HG03571 (cell line): ENCODE measurements around the gene NOS3.
A peak's percentile ranks its signal among the peaks of the same experiment; 100 is the strongest.
"Not testable (repeated sequence)": the region's sequence is repeated elsewhere in the genome, so short reads cannot be mapped to it uniquely, and the experiment has no call there.

ENCODE experiments used
- ATAC-seq: cut with Tn5 transposase; IDR thresholded peaks from one replicate; pipeline ENCODE4 v1.9.1; 2021; ENCODE audit not compliant: unreplicated experiment

NOS3 gene

GRCh38 chr7:151013733-151014497 is 23.1 kb downstream of the NOS3 start:
- no peak for ATAC-seq

GRCh38 chr7:151014950-151015349 is 24.1 kb downstream of the NOS3 start:
- ATAC-seq: no peak

- ATAC-seq: no peak
Observed at GRCh38 chr7:151015967-151016366, 25.1 kb downstream of the NOS3 start.

- no peak for ATAC-seq
Observed at GRCh38 chr7:151016505-151016904, 25.7 kb downstream of the NOS3 start.

GRCh38 chr7:151016942-151017341 is 26.1 kb downstream of the NOS3 start:
- ATAC-seq: no peak

- ATAC-seq: no peak
Observed at GRCh38 chr7:151017370-151017952, 26.6 kb downstream of the NOS3 start.

GRCh38 chr7:151017953-151018420 is 27.2 kb downstream of the NOS3 start:
- ATAC-seq: no peak

GRCh38 chr7:151018421-151019129 is 27.8 kb downstream of the NOS3 start:
- ATAC-seq: no peak

- ATAC-seq: no peak
Observed at GRCh38 chr7:151019130-151019447, 28.3 kb downstream of the NOS3 start.

- no peak for ATAC-seq
Observed at GRCh38 chr7:151020231-151020630, 29.4 kb downstream of the NOS3 start.

- ATAC-seq: no peak
Observed at GRCh38 chr7:151023232-151023631, 32.4 kb downstream of the NOS3 start.

GRCh38 chr7:151024435-151025056 is 33.7 kb downstream of the NOS3 start, which contains the start of gene ATG9B:
ATG9B (minus strand) TSS chr7:151024494; CDS start chr7:151024423, 71 bp downstream.
- ATAC-seq: no peak

GRCh38 chr7:151025924-151026671 is 35.3 kb downstream of the NOS3 start:
- no peak for ATAC-seq

- ATAC-seq: not testable (repeated sequence)
Observed at GRCh38 chr7:151026771-151027727, 36.2 kb downstream of the NOS3 start.

GRCh38 chr7:151027728-151028130 is 36.9 kb downstream of the NOS3 start:
- not testable (repeated sequence) for ATAC-seq

- ATAC-seq: peak; percentile 95
Observed at GRCh38 chr7:151028131-151028947, 37.5 kb downstream of the NOS3 start, which contains the start of gene ABCB8. ABCB8 (plus strand) TSS chr7:151028450; CDS start chr7:151028516, 66 bp downstream.

- no peak for ATAC-seq
Observed at GRCh38 chr7:151028948-151029501, 38.2 kb downstream of the NOS3 start.

GRCh38 chr7:151031011-151031410 is 40.2 kb downstream of the NOS3 start:
- ATAC-seq: no peak
